SK-N-SH treated with all-trans-retinoic acid at 6 μM for 48 hours (cell line): ENCODE measurements around the gene SMC2.

Experiments used
- ATAC-seq: fragments of 200-7000 bp; cut with Tn5 transposase; 3 replicates; pipeline ENCODE4 v1.9.1; 2020; ENCODE audit warnings: mild to moderate bottlenecking, moderate library complexity
- BACH2 ChIP-seq: fragments of 250-450 bp; sonication (Bioruptor Pico); IDR thresholded peaks from 2 replicates; pipeline ENCODE4 v1.9.0; 2021; ENCODE audit warnings: mild to moderate bottlenecking, borderline replicate concordance
- CSDC2 ChIP-seq: fragments of 250-450 bp; sonication (Bioruptor Pico); IDR thresholded peaks from 2 replicates; pipeline ENCODE4 v1.5.0; 2020; ENCODE audit warnings: mild to moderate bottlenecking, moderate library complexity
- ESRRG ChIP-seq: fragments of 250-450 bp; sonication (Bioruptor Pico); IDR thresholded peaks from 2 replicates; pipeline ENCODE4 v1.6.1; 2021; ENCODE audit warnings: mild to moderate bottlenecking
- GLIS3 ChIP-seq: fragments of 250-450 bp; sonication (Bioruptor Pico); IDR thresholded peaks from 2 replicates; pipeline ENCODE4 v1.5.0; 2020; ENCODE audit warnings: mild to moderate bottlenecking, moderate library complexity
- ISL1 ChIP-seq: fragments of 250-450 bp; sonication (Bioruptor Pico); IDR thresholded peaks from 2 replicates; pipeline ENCODE4 v2.1.2; 2022; ENCODE audit warnings: mild to moderate bottlenecking, moderate library complexity
- OSR1 ChIP-seq: fragments of 250-450 bp; sonication (Bioruptor Pico); IDR thresholded peaks from 2 replicates; pipeline ENCODE4 v1.8.0; 2022; ENCODE audit warnings: moderate library complexity, mild to moderate bottlenecking, inconsistent platforms
- PPARA ChIP-seq: fragments of 250-450 bp; sonication (Bioruptor Pico); IDR thresholded peaks from 2 replicates; pipeline ENCODE4 v1.5.0; 2020; ENCODE audit warnings: mild to moderate bottlenecking, borderline replicate concordance
- RARB ChIP-seq: fragments of 250-450 bp; sonication (Bioruptor Pico); IDR thresholded peaks from 2 replicates; pipeline ENCODE4 v1.8.0; 2021; ENCODE audit warnings: mild to moderate bottlenecking, moderate library complexity
- SNAI2 ChIP-seq: fragments of 250-450 bp; sonication (Bioruptor Pico); IDR thresholded peaks from 2 replicates; pipeline ENCODE4 v1.5.0; 2020; ENCODE audit warnings: mild to moderate bottlenecking, moderate library complexity
- TCF4 ChIP-seq: fragments of 250-450 bp; sonication (Bioruptor Pico); IDR thresholded peaks from 2 replicates; pipeline ENCODE4 v1.8.0; 2021; ENCODE audit warnings: mild to moderate bottlenecking, moderate library complexity, borderline replicate concordance
- TOX ChIP-seq: fragments of 250-450 bp; sonication (Bioruptor Pico); IDR thresholded peaks from 2 replicates; pipeline ENCODE4 v1.8.0; 2021; ENCODE audit warnings: mild to moderate bottlenecking, moderate library complexity, borderline replicate concordance
- ZC3H10 ChIP-seq: fragments of 250-450 bp; sonication (Bioruptor Pico); IDR thresholded peaks from 2 replicates; pipeline ENCODE4 v1.5.1; 2021; ENCODE audit warnings: mild to moderate bottlenecking, moderate library complexity
- ZFP3 ChIP-seq: fragments of 250-450 bp; sonication (Bioruptor Pico); IDR thresholded peaks from 2 replicates; pipeline ENCODE4 v1.5.0; 2020; ENCODE audit warnings: mild to moderate bottlenecking, moderate library complexity
- ZFP30 ChIP-seq: fragments of 450-650 bp; formaldehyde crosslinking; IDR thresholded peaks from 2 replicates; pipeline ENCODE4 v1.5.0; 2022; ENCODE audit warnings: mild to moderate bottlenecking, moderate library complexity
- ZNF565 ChIP-seq: fragments of 450-650 bp; formaldehyde crosslinking; conservative IDR thresholded peaks from 2 replicates; pipeline ENCODE4 v1.5.0; 2020; ENCODE audit warnings: low read depth, mild to moderate bottlenecking, moderate library complexity
- ZNF8 ChIP-seq: fragments of 450-650 bp; formaldehyde crosslinking; IDR thresholded peaks from 2 replicates; pipeline ENCODE4 v1.5.0; 2020; ENCODE audit warnings: mild to moderate bottlenecking, moderate library complexity
- TF ChIP-seq, protein P1 (sequence below): fragments of 250-450 bp; sonication (Bioruptor Pico); IDR thresholded peaks from 2 replicates; pipeline ENCODE4 v1.8.0; 2021; ENCODE audit warnings: low read depth, mild to moderate bottlenecking, moderate library complexity, borderline replicate concordance
- TF ChIP-seq, protein P2 (sequence below): fragments of 250-450 bp; sonication (Bioruptor Pico); IDR thresholded peaks from 2 replicates; pipeline ENCODE4 v1.5.0; 2020; ENCODE audit warnings: mild to moderate bottlenecking, moderate library complexity
- TF ChIP-seq, protein P3 (sequence below): fragments of 250-450 bp; sonication (Bioruptor Pico); IDR thresholded peaks from 2 replicates; pipeline ENCODE4 v1.5.1; 2021; ENCODE audit warnings: mild to moderate bottlenecking, moderate library complexity
- TF ChIP-seq, protein P4 (sequence below): fragments of 250-450 bp; sonication (Bioruptor Pico); IDR thresholded peaks from 2 replicates; pipeline ENCODE4 v1.8.0; 2020; ENCODE audit warnings: mild to moderate bottlenecking, moderate library complexity, borderline replicate concordance

SMC2 gene

DNA sequence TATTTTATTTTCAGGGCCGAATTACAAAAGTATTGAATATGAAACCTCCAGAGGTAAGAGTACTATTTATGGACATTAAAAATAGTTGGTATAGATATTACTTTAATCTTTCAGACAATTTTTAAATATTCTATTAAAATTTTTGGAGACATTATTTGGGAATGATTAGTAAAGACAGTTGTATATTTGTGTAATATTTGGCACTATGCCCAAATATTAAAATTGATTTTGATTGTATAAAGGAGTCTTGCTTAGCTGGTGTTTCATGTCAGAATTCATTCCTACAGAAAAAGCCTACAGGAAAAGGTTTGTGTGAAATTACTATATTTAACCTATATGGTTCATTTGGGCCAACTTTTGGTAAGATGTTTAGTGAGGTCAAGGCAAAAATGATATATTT lies 5.5 kb downstream of the SMC2 start:
- TF ChIP-seq TCF4 (CRISPR knock-in tag) (no peak), PPARA (CRISPR knock-in tag) (no peak), OSR1 (CRISPR knock-in tag) (no peak), CSDC2 (CRISPR knock-in tag) (no peak), ZNF8 (no peak), SNAI2 (CRISPR knock-in tag) (no peak), ESRRG (no peak), GLIS3 (CRISPR knock-in tag) (no peak), ZNF565 (CRISPR knock-in tag) (no peak), BACH2 (CRISPR knock-in tag) (no peak), ZC3H10 (CRISPR knock-in tag) (no peak), ISL1 (CRISPR knock-in tag) (no peak)
- TF ChIP-seq, protein P1, sequence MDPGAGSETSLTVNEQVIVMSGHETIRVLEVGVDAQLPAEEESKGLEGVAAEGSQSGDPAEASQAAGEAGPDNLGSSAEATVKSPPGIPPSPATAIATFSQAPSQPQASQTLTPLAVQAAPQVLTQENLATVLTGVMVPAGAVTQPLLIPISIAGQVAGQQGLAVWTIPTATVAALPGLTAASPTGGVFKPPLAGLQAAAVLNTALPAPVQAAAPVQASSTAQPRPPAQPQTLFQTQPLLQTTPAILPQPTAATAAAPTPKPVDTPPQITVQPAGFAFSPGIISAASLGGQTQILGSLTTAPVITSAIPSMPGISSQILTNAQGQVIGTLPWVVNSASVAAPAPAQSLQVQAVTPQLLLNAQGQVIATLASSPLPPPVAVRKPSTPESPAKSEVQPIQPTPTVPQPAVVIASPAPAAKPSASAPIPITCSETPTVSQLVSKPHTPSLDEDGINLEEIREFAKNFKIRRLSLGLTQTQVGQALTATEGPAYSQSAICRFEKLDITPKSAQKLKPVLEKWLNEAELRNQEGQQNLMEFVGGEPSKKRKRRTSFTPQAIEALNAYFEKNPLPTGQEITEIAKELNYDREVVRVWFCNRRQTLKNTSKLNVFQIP: no peak
- TF ChIP-seq, protein P2, sequence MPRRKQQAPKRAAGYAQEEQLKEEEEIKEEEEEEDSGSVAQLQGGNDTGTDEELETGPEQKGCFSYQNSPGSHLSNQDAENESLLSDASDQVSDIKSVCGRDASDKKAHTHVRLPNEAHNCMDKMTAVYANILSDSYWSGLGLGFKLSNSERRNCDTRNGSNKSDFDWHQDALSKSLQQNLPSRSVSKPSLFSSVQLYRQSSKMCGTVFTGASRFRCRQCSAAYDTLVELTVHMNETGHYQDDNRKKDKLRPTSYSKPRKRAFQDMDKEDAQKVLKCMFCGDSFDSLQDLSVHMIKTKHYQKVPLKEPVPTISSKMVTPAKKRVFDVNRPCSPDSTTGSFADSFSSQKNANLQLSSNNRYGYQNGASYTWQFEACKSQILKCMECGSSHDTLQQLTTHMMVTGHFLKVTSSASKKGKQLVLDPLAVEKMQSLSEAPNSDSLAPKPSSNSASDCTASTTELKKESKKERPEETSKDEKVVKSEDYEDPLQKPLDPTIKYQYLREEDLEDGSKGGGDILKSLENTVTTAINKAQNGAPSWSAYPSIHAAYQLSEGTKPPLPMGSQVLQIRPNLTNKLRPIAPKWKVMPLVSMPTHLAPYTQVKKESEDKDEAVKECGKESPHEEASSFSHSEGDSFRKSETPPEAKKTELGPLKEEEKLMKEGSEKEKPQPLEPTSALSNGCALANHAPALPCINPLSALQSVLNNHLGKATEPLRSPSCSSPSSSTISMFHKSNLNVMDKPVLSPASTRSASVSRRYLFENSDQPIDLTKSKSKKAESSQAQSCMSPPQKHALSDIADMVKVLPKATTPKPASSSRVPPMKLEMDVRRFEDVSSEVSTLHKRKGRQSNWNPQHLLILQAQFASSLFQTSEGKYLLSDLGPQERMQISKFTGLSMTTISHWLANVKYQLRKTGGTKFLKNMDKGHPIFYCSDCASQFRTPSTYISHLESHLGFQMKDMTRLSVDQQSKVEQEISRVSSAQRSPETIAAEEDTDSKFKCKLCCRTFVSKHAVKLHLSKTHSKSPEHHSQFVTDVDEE (CRISPR knock-in tag): no peak
- TF ChIP-seq, protein P3, sequence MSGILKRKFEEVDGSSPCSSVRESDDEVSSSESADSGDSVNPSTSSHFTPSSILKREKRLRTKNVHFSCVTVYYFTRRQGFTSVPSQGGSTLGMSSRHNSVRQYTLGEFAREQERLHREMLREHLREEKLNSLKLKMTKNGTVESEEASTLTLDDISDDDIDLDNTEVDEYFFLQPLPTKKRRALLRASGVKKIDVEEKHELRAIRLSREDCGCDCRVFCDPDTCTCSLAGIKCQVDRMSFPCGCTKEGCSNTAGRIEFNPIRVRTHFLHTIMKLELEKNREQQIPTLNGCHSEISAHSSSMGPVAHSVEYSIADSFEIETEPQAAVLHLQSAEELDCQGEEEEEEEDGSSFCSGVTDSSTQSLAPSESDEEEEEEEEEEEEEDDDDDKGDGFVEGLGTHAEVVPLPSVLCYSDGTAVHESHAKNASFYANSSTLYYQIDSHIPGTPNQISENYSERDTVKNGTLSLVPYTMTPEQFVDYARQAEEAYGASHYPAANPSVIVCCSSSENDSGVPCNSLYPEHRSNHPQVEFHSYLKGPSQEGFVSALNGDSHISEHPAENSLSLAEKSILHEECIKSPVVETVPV (CRISPR knock-in tag): no peak
- no peak for ATAC-seq

DNA sequence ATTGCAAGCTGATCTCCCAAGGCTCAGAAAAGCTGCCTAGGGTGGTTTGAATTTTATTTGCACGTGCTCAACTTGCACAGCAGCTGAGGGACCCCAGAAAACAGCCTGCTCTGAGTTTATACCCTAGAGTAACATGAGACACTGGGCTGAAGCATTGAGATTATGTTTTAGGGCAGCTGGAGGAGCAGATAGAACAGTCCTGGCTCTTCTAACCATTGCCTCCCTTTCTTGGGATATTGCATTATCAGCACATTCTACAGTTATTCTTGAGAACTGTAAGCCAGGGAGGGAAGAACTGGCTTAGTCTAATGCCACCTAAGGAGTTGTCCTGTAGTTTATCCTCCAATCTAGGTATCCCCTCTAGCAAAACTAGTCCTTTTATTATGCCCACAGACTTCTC lies 10.3 kb downstream of the SMC2 start:
- TF ChIP-seq BACH2 (CRISPR knock-in tag) (no peak), ISL1 (CRISPR knock-in tag) (no peak), CSDC2 (CRISPR knock-in tag) (no peak), TCF4 (CRISPR knock-in tag) (no peak), RARB (CRISPR knock-in tag) (no peak), SNAI2 (CRISPR knock-in tag) (no peak), TOX (no peak), ZFP30 (CRISPR knock-in tag) (no peak), ESRRG (no peak), OSR1 (CRISPR knock-in tag) (no peak), ZFP3 (no peak), ZNF565 (CRISPR knock-in tag) (no peak), ZNF8 (no peak)
- TF ChIP-seq, protein P1: no peak
- TF ChIP-seq, protein P4, sequence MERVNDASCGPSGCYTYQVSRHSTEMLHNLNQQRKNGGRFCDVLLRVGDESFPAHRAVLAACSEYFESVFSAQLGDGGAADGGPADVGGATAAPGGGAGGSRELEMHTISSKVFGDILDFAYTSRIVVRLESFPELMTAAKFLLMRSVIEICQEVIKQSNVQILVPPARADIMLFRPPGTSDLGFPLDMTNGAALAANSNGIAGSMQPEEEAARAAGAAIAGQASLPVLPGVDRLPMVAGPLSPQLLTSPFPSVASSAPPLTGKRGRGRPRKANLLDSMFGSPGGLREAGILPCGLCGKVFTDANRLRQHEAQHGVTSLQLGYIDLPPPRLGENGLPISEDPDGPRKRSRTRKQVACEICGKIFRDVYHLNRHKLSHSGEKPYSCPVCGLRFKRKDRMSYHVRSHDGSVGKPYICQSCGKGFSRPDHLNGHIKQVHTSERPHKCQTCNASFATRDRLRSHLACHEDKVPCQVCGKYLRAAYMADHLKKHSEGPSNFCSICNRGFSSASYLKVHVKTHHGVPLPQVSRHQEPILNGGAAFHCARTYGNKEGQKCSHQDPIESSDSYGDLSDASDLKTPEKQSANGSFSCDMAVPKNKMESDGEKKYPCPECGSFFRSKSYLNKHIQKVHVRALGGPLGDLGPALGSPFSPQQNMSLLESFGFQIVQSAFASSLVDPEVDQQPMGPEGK (CRISPR knock-in tag): no peak
- TF ChIP-seq, all 23 proteins: peak for 0
- no peak for ATAC-seq

DNA sequence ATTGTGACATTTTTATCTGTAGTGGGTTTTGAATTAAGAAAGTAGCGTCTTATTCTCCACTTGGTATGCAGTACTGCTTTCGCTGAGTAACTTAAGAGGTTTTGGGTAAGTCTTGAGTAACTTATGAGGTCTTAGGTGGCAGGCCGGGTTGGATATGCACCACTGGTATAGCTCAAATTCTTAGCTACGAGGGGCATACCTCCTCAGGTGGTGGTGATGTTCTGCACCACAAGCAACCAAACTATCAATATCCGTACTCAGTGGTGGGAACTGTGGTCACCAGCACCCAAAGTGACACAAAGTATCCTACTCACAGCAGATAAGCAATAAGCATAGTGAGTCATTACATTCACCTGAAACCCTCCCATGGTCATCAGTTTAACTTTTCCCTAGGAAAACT lies 13.7 kb downstream of the SMC2 start:
- TF ChIP-seq ZFP30 (CRISPR knock-in tag) (no peak), ZNF8 (no peak), PPARA (CRISPR knock-in tag) (no peak), ZC3H10 (CRISPR knock-in tag) (no peak), TOX (no peak)
- TF ChIP-seq, protein P3 (CRISPR knock-in tag): no peak
- ATAC-seq: no peak
